ENCODE measurements around the gene CCDC82. TPM values are rescaled to one million over a fixed set of nuclear protein-coding genes. Genes with fewer than 3 reads are reported as not detected.

CCDC82 gene
- polyA plus RNA-seq, 12 donors: 24.3 to 57.6 (median 38.2) TPM; not detected in 1

DNA sequence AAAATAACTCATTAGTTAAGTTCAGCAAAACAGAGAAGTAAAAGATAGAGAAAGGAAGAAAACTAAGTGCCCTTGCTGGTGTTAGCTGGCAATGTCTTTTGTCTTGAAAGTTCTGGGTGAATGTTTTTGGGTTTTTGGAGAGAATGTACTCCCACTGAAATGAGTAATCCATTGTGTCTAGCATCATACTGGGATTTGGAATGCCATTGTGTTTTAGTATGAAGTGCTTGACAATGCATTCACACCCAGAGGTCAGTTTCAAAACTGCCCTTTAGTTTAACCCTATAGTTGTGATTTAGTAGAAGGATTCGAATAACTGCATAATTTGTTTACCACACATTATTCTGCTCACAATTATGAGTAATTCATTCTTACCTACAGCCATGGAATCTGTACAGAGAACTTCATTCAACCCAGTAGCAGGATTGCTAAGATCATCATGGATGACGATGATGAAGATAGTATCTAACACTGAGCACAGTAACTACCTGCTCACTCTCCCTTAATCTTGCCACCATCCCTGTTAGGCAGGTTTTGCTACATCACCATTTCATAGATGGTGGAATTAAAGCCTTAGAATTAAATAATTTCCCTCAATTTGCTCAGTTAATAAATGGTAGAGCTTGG lies 80.6 kb downstream of the CCDC82 start:
- DNase-seq: no peak

DNA sequence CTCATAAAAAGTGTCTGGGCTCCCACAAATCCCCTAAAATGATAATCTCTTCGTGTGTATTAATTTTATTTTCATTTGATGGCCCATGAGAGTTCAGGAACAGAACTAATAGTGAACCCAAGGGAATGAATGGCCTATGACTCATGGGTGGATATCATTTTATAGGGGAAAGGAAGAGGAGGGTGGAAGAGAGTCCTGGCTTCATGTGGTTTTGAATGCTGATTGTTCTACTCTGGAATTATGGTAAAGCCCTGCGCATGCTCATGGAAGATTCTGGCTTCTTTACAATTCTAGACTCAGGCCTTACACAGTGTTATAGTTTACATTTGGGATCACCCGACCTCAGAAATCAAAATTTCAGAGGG lies 82.0 kb downstream of the CCDC82 start:
- peak; percentile 46 for DNase-seq

DNA sequence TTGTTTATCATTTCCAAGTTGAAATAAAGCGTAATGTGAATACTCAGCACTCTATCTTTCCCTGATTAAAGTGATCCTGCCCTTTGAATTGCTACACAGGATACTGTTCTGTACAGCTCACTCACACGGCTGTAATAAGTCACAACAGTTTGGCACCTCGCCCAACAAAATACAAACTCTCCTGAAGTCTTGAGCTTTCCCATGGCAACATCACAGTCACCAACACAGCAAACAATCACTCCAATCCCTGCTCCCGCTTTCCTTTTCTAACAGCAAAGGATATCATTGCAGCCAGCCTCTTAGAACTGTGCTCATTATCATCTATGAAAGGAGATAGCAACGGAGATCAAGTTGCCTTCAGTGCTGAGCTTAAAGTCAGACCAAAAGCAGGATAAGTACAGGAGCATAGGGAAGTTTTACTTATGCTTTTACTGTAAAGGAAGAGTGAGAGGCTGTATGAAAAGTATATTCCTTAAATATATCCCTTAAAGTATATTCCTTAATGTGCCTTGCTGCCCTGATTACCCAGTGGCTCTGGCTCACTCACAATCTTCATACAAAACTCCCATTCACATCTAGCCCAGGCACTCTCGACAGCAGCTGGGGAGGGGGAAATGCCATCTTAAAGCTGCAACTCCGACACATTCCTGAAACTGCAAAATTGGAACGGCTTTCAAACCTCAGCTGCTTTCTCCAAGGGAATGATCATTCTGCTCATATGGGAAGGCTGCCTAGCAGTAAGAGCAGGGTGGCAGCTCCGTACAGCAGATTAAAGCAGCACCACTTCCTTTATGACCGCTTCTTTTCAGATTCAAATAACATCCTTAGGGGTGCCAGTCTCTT lies 82.6 kb downstream of the CCDC82 start:
- peak; percentile 92 for DNase-seq

DNA sequence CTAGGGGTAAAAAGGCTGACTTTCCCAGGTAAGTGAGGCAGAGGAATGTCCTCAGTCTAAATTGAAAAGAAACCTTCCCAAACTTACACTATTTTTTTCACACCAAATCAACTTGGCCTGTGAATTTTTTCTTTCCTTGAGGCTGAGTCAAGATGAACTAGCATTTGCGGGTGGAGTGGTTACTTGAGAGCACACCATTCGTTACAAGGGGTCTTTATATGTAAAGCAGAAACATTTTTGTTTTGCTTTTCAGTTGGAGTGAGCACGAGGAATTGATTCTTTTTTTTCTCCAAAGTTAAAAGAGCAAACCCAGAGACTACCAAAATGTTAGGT lies 83.1 kb downstream of the CCDC82 start:
- DNase-seq: no peak

DNA sequence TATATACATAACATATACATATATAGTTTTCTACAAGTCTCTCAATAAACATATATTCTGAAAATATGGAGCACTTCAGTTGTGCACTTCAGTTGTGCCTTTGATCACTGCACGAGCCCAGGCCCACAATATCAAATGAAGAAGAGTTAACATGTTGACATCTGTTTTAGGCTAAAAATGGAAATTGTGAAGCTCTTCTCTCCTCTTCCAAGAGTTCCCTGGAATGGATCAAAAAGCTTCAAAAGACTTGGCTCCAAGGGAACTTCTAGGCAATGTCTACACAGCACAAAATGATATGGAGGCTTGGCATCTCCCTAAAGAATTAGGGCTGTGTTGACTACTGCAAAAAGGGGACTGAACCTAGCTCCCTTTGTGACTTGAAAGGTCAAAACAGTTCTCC lies 83.6 kb downstream of the CCDC82 start:
- DNase-seq: no peak

DNA sequence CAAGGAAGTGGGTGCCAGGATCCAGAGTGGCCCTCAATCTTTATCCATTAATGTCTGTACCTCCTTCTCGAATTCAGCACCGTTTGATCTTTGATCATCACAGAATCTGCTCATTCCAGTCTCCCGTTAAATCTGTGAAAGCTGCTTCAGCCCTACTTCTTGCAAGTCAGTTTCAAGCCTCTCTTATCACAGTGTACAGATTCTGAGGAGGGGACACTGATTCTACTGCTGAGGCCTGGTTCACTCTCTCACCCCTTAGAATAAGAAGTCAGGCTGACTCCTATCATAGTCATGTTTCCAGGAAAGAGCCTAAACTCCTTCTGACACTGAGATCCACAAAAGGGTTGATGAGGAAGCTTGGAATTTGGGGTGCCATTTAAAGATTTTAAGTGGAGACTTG lies 85.7 kb downstream of the CCDC82 start:
- DNase-seq: no peak

DNA sequence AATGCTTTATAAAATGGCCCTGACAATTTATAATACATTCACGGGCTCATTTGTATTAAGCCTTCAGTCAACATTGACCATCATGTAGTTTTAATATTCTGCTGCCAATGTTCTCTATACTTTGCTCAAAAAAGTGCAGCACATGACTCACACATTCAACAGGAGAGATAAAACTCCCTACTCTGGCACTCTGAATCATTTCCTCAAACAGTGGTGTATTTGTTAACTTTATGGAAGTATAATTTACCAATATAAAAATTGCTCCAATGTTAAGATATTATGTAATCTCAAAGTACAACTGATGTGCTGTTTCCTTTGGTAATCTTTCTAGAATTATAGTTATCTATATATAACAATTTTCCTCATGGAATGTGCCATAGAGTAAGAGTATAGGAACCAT lies 86.6 kb downstream of the CCDC82 start:
- DNase-seq: no peak

Other genes starting within 250 kb of the CCDC82 start
- 10 to 100 TPM in 2 of 12 donors, 1 to 10 TPM in 9, not detected in 1; 4.5 to 17.5 (median 5.7) TPM for gene MAML2, start 46.7 kb downstream of the CCDC82 start, polyA plus RNA-seq (ENCODE audit: insufficient read length in 12 of 12)
- gene JRKL, start 101 bp upstream of the CCDC82 start, polyA plus RNA-seq (ENCODE audit: insufficient read length in 12 of 12): 10 to 100 TPM in 11 of 12 donors, not detected in 1; 11.8 to 19.2 (median 14.7) TPM

All from muscle of arm (tissue), 12 donors.